ENCODE data around the gene PCSK5.

The PCSK5 gene

GRCh38 chr9:75967556-75967955, 77.1 kb downstream of the PCSK5 start:
- no peak for DNase-seq

- no peak for DNase-seq
Observed at GRCh38 chr9:75974016-75974766, 83.7 kb downstream of the PCSK5 start.

GRCh38 chr9:75975071-75975470, 84.6 kb downstream of the PCSK5 start:
- no peak for DNase-seq

GRCh38 chr9:75976549-75976948, 86.1 kb downstream of the PCSK5 start:
- DNase-seq, result no peak

- no peak for DNase-seq
Observed at GRCh38 chr9:75979362-75979761, 88.9 kb downstream of the PCSK5 start.

- no peak for DNase-seq
Observed at GRCh38 chr9:75983319-75984045, 93.0 kb downstream of the PCSK5 start.

- DNase-seq, result no peak
Observed at GRCh38 chr9:75985515-75985914, 95.0 kb downstream of the PCSK5 start.

GRCh38 chr9:75988663-75989062, 98.2 kb downstream of the PCSK5 start:
- DNase-seq, result no peak

GRCh38 chr9:75990156-75990555, 99.7 kb downstream of the PCSK5 start:
- DNase-seq, result no peak

- DNase-seq, result no peak
Observed at GRCh38 chr9:75990576-75991304, 100.3 kb downstream of the PCSK5 start.

- no peak for DNase-seq
Observed at GRCh38 chr9:75992482-75993206, 102.2 kb downstream of the PCSK5 start.

- DNase-seq, result no peak
Observed at GRCh38 chr9:75993434-75993833, 103.0 kb downstream of the PCSK5 start.

GRCh38 chr9:75995066-75995465, 104.6 kb downstream of the PCSK5 start:
- no peak for DNase-seq

GRCh38 chr9:75996726-75997125, 106.3 kb downstream of the PCSK5 start:
- DNase-seq, result peak; percentile 33

- no peak for DNase-seq
Observed at GRCh38 chr9:75997206-75997605, 106.7 kb downstream of the PCSK5 start.

GRCh38 chr9:75998096-75998780, 107.8 kb downstream of the PCSK5 start:
- DNase-seq, result no peak

GRCh38 chr9:76001459-76001858, 111.0 kb downstream of the PCSK5 start:
- DNase-seq, result no peak

- no peak for DNase-seq
Observed at GRCh38 chr9:76003041-76003440, 112.6 kb downstream of the PCSK5 start.

GRCh38 chr9:76004526-76004925, 114.1 kb downstream of the PCSK5 start:
- DNase-seq, result no peak

GRCh38 chr9:76007935-76008334, 117.5 kb downstream of the PCSK5 start:
- no peak for DNase-seq

GRCh38 chr9:76013809-76014208, 123.3 kb downstream of the PCSK5 start:
- no peak for DNase-seq

GRCh38 chr9:76018235-76018634, 127.8 kb downstream of the PCSK5 start:
- DNase-seq, result no peak

GRCh38 chr9:76018761-76019160, 128.3 kb downstream of the PCSK5 start:
- no peak for DNase-seq

All from kidney glomerular epithelial cell (primary cell).